OCI-LY7 (cell line): ENCODE data around the gene ADAM12. TPM values are rescaled to one million over a fixed set of nuclear protein-coding genes. Genes with fewer than 3 reads are reported as not detected.

Experiments
- BruUV-seq: library from RNA; stranded (reverse); fragments of 400-500 nt; replicated peaks from 2 replicates; lab custom pipeline; 2021; lab: Mats Ljungman, UMichigan
- CTCF ChIA-PET: fragments of 300-600 bp; sonication (Branson Sonifier 250); formaldehyde crosslinking; loops from one replicate; lab custom pipeline; 2022; ENCODE audit warnings: antibody characterized with exemption; ENCODE audit not compliant: unreplicated experiment; lab: Charles Lee
- POLR2A ChIA-PET: fragments of 300-600 bp; sonication (Branson Sonifier 250); formaldehyde crosslinking; loops from one replicate; lab custom pipeline; 2022; ENCODE audit warnings: antibody characterized with exemption; lab: Charles Lee
- DNase-seq: peaks from one replicate; pipeline ENCODE4 v3.0.0-alpha.2; 2015; ENCODE audit warnings: low spot score
- H2AFZ ChIP-seq: fragments of 200-600 bp; sonication (generic), shearing (Covaris generic); 2 replicates; pipeline ENCODE4 v1.6.1; 2014; ENCODE audit warnings: mild to moderate bottlenecking, antibody characterized with exemption, low read length, moderate library complexity
- H3K27ac ChIP-seq: fragments of 200-600 bp; sonication (generic); 2 replicates; pipeline ENCODE4 v1.5.1; 2014; ENCODE audit warnings: mixed run types, low read depth, mild to moderate bottlenecking, moderate library complexity, low read length, inconsistent platforms; ENCODE audit not compliant: poor library complexity, severe bottlenecking
- H3K36me3 ChIP-seq: fragments of 200-600 bp; sonication (generic); 2 replicates; pipeline ENCODE4 v1.6.1; 2014; ENCODE audit warnings: mild to moderate bottlenecking, antibody characterized with exemption, low read length, moderate library complexity, mixed read lengths; ENCODE audit not compliant: insufficient read depth
- H3K4me1 ChIP-seq: fragments of 200-600 bp; sonication (generic); 2 replicates; pipeline ENCODE4 v1.5.1; 2014; ENCODE audit warnings: mild to moderate bottlenecking, low read length; ENCODE audit not compliant: insufficient read depth, poor library complexity, severe bottlenecking
- H3K4me2 ChIP-seq: fragments of 200-600 bp; sonication (generic); 2 replicates; pipeline ENCODE4 v1.6.1; 2014; ENCODE audit warnings: mild to moderate bottlenecking, low read length
- H3K4me3 ChIP-seq: fragments of 200-600 bp; sonication (generic); 2 replicates; pipeline ENCODE4 v1.5.1; 2014; ENCODE audit warnings: mild to moderate bottlenecking, low read depth, low read length; ENCODE audit not compliant: poor library complexity, severe bottlenecking
- H3K79me2 ChIP-seq: fragments of 200-600 bp; sonication (generic); 2 replicates; pipeline ENCODE4 v1.6.1; 2016; ENCODE audit warnings: low read depth, mild to moderate bottlenecking, low read length, moderate library complexity, mixed read lengths; ENCODE audit not compliant: insufficient read depth
- H3K9me2 ChIP-seq: fragments of 200-600 bp; sonication (generic); 2 replicates; pipeline ENCODE4 v1.6.1; 2016; ENCODE audit warnings: mild to moderate bottlenecking, low read length, mixed read lengths; ENCODE audit not compliant: insufficient read depth
- H3K9me3 ChIP-seq: fragments of 200-600 bp; sonication (generic); 2 replicates; pipeline ENCODE4 v1.6.1; 2014; ENCODE audit warnings: mild to moderate bottlenecking, mixed run types, low read length, mixed read lengths
- H4K20me1 ChIP-seq: fragments of 200-600 bp; sonication (generic); 2 replicates; pipeline ENCODE4 v1.6.1; 2014; ENCODE audit warnings: mild to moderate bottlenecking, antibody characterized with exemption, low read length, moderate library complexity, mixed read lengths; ENCODE audit not compliant: insufficient read depth
- EZH2phosphoT487 ChIP-seq: fragments of 200-600 bp; sonication (generic); IDR thresholded peaks from 2 replicates; pipeline ENCODE4 v1.6.1; 2018; ENCODE audit warnings: low read depth, borderline replicate concordance, mild to moderate bottlenecking, mixed run types, antibody characterized with exemption, low read length, moderate library complexity, mixed read lengths
- intact Hi-C: fragments of 100-400 bp; cut with micrococcal nuclease; formaldehyde crosslinking; loops from one replicate; pipeline ENCODE4 v1.10.0; 2022; ENCODE audit not compliant: unreplicated experiment
- total RNA-seq, 2 experiments: library from RNA; depleted of rRNA in 1 of 2; stranded (reverse); fragments of >200 nt in 1 of 2; shearing (Covaris generic) in 1 of 2; gene quantifications; 2 replicates each; pipeline ENCODE4 v1.2.3, GENCODE V29; 2014 to 2022
- TF ChIP-seq, protein P1 (sequence below): fragments of 200-600 bp; sonication (generic); conservative IDR thresholded peaks from 2 replicates; pipeline ENCODE4 v1.5.1; 2014; ENCODE audit warnings: mild to moderate bottlenecking, antibody characterized with exemption, low read length, moderate library complexity, mixed read lengths

The ADAM12 gene
- total RNA-seq, 2 experiments from 2014 or later = 0.06 TPM; not detected in 1

DNA sequence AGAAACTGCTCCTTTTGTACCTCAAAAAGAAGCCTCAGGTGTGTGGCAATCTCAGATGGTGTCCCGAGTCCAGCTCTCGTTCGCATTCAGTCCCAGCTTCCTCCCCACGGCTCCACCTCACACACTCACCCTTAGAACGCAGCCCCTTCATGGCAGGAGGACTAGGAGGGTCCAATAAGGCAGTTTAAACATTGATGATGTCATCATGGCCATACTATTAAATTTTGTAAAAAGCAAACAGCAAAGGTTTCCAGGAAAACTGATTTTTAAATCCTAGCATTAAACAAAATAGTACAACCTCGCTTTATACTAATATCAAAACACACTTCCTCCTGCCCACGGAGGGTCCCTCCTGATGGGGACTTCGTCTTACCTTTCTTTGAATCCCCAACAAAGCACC lies 133.0 kb downstream of the ADAM12 start:
- H3K79me2 ChIP-seq = no peaks in the 10 kb centered on the region
- H3K27ac ChIP-seq = no peak overlapping the region
- no TSS peak for BruUV-seq
- TF ChIP-seq, protein P1, sequence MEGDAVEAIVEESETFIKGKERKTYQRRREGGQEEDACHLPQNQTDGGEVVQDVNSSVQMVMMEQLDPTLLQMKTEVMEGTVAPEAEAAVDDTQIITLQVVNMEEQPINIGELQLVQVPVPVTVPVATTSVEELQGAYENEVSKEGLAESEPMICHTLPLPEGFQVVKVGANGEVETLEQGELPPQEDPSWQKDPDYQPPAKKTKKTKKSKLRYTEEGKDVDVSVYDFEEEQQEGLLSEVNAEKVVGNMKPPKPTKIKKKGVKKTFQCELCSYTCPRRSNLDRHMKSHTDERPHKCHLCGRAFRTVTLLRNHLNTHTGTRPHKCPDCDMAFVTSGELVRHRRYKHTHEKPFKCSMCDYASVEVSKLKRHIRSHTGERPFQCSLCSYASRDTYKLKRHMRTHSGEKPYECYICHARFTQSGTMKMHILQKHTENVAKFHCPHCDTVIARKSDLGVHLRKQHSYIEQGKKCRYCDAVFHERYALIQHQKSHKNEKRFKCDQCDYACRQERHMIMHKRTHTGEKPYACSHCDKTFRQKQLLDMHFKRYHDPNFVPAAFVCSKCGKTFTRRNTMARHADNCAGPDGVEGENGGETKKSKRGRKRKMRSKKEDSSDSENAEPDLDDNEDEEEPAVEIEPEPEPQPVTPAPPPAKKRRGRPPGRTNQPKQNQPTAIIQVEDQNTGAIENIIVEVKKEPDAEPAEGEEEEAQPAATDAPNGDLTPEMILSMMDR = no peak
- TF ChIP-seq EZH2phosphoT487 = no peak
- no peaks in the 10 kb centered on the region for H4K20me1 ChIP-seq
- no peak overlapping the region for H3K4me3 ChIP-seq
- no peaks in the 10 kb centered on the region for H3K4me1 ChIP-seq
- ChIA-PET CTCF (no interaction called here), POLR2A (no interaction called here)
- no peaks in the 10 kb centered on the region for H3K36me3 ChIP-seq
- intact Hi-C loops = no loop called here
- no peaks in the 10 kb centered on the region for H3K9me2 ChIP-seq
- H3K9me3 ChIP-seq = no peaks in the 10 kb centered on the region
- no peak overlapping the region for H2AFZ ChIP-seq
- DNase-seq = no peak
- no peak overlapping the region for H3K4me2 ChIP-seq

- Histone ChIP-seq H3K4me3 (no peak overlapping the region), H3K9me3 (no peaks in the 10 kb centered on the region), H3K9me2 (no peaks in the 10 kb centered on the region), H3K4me2 (no peak overlapping the region), H3K27ac (no peak overlapping the region), H3K4me1 (no peaks in the 10 kb centered on the region), H4K20me1 (no peaks in the 10 kb centered on the region), H3K79me2 (no peaks in the 10 kb centered on the region), H3K36me3 (no peaks in the 10 kb centered on the region), H2AFZ (no peak overlapping the region)
- DNase-seq = no peak
- CTCF ChIA-PET = interaction anchor here (0.6 kb wide), 1 partner anchor 114 kb away, joined by 5 read pairs; no protein-coding TSS in a partner anchor
- no peak for TF ChIP-seq EZH2phosphoT487
- TF ChIP-seq, protein P1 = no peak
- intact Hi-C loops = no loop called here
- POLR2A ChIA-PET = interaction anchor here (0.9 kb wide), 1 partner anchor 19 kb away, joined by 3 read pairs; no protein-coding TSS in a partner anchor
- no TSS peak for BruUV-seq
Observed at GRCh38 chr10:126253611-126253998, 134.7 kb downstream of the ADAM12 start.

DNA sequence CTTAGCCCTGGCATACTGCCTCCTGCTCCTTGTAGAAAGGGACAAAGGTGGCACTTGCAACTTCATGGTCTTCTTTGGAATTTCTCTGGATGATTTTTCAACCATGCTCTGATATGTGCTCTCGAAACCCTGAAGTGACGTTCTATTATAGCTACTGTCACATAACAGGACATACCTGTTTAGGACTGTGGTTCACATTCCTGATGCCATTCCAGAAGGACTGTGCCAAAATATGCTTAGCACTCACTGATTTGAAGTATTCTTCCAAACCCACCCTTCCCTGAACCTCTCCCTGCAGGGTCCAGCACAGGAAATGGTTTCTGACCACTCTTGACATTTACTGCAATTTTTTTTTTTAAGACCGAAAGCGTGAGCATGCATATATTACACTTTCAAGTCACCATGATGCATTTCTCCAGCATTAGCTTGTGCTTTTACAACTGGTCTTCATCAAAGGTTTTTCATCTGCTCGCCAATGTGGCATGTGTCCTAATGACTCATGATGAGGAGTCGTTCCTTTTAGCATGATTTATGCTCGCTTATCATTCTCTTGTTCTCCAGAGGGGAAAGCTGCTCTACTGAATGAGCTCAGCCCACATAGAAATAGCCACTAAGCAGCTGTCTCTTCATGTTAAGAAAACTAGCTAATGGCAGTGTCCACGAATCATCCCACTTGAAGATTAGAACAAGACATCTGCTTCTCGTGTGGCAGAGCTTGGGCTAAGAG lies 135.2 kb downstream of the ADAM12 start:
- TF ChIP-seq EZH2phosphoT487 = no peak
- TF ChIP-seq, protein P1 = no peak
- POLR2A ChIA-PET = interaction anchor here (0.9 kb wide), 1 partner anchor 19 kb away, joined by 3 read pairs; no protein-coding TSS in a partner anchor
- Histone ChIP-seq H4K20me1 (no peaks in the 10 kb centered on the region), H2AFZ (no peak overlapping the region), H3K36me3 (no peaks in the 10 kb centered on the region), H3K4me1 (no peaks in the 10 kb centered on the region), H3K79me2 (no peaks in the 10 kb centered on the region), H3K9me2 (no peaks in the 10 kb centered on the region), H3K4me2 (no peak overlapping the region), H3K9me3 (no peaks in the 10 kb centered on the region), H3K4me3 (no peak overlapping the region), H3K27ac (no peak overlapping the region)
- DNase-seq = no peak
- BruUV-seq = no TSS peak
- CTCF ChIA-PET = interaction anchor here (0.6 kb wide), 1 partner anchor 113 kb away, joined by 5 read pairs; no protein-coding TSS in a partner anchor
- intact Hi-C loops = no loop called here
